Measurements from ENCODE around the gene PHACTR2.
"Not testable (repeated sequence)": the region's sequence is repeated elsewhere in the genome, so short reads cannot be mapped to it uniquely, and the experiment has no call there.

PHACTR2 gene

DNA sequence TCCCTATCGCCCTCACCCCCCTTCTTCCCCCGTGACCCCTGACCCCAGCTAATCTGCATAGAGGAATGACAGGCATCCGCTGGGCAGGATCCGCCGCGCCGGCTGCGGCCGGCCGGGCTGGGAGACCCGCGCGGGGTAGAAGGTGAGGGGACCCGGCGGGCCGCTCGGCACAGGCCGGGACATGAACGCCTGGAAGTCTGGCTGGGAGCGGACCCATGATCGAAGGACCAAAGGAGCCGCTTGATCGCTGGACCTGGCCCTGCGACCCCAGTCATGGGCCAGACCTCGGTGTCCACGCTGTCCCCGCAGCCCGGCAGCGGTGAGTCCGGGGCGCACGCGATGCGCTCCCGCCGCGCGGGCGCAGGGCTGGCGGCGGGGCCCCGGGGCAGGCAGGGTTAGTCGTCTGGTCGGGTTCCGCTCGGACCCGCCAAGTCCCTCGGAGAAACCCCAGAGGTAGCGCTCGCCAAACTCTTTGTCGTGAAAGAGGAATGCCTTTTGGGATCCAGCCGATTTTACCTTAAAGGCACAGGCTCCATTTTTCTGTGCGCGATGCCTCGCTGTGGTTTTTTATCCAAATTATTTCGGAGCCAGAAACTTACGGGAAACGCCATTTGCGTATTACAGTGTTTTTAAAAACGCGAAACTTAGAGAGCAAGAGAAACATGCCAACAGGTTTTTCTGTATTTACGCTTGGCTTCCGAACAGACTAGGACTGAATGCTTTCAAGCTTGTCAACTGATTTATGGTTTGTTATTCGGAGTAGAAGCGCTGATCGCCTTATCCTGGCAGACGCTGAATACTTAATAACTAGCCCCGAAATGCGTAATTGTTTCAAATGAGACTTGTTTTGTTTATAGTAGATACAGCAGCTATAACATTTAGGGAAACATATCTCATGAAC, at the start of gene PHACTR2:
TSS of gene PHACTR2 (plus strand) at position 75 of the 901 bp plus-strand sequence. CDS start at position 274, 199 bp downstream.
- DNase-seq (ENCODE audit: low spot score): peak; percentile 45

DNA sequence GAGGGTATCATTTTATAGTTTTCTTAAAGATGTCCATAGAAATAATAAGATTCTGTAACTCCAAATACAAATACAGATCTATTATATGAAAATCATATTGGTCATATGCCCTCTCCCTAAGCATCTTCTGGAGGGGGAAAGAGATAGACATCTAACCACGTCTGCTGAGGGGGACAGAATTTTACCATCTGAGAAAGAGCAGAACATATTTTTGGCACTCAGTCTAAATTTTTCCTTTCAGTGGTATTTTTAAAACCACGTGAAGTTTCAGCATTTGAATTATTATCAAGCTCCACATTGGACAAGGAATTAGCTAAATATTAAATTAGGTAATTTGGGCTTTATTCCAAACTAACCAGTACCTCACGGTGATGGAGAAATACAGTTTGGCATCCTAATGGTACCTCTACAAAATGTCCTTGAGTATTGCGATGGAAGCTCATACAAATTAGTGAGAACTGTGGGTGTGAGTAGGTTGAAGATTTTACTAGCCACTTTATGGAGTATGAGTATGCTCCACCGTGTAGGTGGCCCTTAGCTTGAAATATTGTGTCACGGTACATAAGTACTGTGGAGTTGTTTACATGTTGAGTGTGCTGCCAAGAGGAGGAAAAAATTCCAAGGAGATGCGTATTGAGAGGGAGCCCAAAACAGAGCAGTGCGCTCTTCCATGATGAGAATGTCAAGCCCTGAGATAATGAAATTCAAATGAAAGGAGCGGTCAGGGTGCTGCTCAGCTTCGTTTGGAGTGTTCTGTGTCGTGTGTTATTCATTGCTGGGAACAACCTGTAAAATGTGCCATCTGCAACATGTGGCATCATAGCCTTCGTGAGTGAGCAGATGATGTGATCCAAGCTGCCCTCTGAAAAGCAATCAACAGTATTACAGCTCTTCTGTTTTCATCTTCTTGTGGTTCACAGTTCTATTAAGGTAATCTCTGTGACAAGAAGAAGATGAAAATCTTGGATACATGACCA, 48.4 kb upstream of the PHACTR2 start:
- no peak for DNase-seq (ENCODE audit: low spot score)

DNA sequence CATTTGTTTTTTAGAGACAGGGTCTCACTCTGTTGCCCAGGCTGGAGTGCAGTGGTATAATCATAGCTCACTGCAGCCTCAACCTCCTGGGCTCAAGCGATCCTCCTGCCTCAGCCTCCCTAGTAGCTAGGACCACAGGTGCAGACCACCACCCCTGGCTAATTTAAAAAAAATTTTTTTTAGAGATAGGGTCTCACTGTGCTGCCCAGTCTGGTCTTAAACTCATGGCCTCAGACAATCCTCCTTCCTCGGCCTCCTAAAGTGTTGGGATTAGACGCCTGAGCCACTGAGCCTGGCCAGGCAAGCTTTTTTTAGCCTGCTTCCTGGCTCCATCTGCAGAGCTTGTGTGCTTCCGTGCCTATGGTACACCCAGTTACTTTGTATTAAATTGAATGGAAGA, 46.6 kb upstream of the PHACTR2 start:
- DNase-seq (ENCODE audit: low spot score): not testable (repeated sequence)

DNA sequence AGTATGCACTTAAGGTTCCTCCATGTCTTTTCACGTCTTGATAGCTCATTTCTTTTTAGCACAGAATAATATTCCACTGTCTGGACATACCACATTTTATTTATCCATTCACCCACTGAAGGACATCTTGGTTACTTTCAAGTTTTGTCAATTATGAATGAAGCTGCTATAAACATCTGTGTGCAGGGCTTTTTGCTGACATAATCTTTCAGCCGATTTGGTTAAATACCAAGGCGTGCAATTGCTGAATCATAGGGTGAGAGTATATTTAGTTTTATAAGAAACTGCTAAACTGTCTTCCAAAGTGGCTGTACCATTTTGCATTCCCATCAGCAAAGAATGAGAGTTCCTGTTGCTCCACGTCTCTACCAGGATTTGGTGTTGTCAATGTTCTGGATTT, 44.9 kb upstream of the PHACTR2 start:
- no peak for DNase-seq (ENCODE audit: low spot score)

DNA sequence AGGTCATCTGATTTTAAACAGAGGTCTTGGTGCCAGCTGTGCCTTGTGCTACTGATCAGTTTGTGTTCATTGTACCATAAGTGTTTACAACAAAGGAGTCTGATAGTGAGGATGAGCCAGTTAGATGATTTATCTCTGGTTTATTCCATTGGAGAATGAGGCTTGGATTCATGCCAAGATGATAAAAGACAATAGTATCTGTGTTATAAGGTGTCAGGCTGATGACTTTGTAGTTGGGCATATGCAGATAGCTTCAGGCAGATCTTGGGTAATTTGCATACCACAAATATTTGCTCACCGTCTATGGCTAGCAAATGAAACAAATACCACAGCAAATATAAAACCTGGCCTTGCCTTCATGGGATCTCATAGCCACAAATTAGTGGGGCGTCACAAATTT, 43.3 kb upstream of the PHACTR2 start:
- DNase-seq (ENCODE audit: low spot score): no peak

DNA sequence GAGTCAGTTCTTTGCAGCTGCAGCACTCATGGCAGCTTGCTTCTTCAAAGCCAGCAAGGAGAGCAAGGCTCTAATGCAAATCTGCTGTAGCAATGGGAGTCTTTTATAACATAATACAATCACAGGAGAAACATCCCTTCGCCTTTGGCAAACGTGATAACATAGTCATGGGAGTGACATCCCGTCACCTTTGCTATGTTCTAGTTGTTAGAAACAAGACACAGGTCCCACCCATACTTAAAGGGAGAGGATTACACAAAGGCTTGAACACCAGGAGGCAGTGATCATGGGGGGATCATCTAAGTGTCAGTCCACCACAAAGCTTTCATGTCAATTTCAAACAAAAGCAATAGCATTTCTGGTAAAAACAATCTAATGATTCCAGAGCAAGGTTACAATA, 40.1 kb upstream of the PHACTR2 start:
- DNase-seq (ENCODE audit: low spot score): no peak

DNA sequence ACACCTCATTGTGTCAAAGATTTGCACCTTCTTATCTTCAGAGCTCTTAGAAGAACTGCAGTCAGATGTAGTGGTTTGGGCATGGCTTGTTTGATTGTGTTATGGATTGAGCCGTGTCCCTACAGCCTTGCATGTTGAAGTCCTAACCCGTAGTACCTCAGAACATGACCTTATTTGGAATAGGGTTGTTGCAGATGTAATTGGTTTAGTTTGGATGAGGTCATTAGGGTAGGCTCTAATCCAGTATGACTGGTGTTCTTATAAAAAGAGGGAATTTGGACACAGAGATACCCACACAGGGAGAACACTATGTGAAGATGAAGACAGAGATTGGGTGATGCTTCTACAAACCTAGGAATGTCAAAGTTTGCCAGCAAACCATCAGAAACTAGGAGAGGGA, 35.4 kb upstream of the PHACTR2 start:
- no peak for DNase-seq (ENCODE audit: low spot score)

DNA sequence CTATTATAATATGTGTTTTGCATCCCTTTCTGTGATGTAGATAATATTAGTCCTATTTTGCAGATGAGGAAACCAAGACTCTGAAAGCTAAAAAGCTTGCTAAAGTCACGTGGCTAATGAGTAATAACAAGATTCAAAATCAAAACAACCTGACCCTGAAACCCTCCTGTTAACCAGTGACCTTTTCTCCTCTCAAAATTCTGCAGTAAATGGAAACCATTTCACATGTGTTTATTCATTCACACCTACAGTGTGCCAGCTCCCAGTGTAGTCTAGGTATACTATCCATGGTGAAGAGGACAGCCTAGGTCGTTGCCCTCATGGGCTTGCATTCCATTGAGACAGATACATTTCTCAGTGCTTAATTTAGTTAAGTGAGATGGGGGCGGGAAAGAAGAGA, 30.6 kb upstream of the PHACTR2 start:
- no peak for DNase-seq (ENCODE audit: low spot score)

DNA sequence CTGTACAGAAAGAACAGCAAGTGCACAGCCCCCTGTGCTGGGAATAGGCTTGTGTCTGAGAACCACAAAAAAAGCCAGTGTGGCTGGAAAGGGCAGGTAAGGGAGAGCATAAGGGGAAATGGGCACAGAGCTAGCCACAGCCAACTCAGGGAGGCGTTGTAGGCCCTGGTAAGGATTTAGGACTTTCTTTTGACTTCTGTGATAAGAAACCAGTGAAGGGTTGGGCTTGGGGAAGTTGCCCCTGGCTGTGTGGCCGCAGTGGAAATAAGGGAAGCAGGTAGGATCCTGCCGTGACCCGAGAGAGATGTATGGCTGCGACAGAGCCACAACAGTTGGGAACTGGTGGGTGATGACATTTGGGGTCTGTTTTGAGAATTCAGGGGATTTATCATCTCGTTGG, 30.0 kb upstream of the PHACTR2 start:
- DNase-seq (ENCODE audit: low spot score): no peak

DNA sequence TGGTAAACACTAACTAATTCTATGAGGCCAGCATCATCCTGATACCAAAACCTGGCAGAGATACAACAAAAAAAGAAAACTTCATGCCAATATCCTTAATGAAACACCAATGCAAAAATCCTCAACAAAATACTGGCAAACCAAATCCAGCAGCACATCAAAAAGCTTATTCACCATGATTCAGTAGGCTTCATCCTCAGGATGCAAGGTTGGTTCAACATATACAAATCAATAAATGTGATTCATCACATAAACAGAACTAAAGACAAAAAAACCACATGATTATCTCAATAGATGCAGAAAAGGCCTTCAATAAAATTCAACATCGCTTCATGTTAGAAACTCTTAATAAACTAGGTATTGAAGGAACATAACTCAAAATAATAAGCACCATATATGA, 28.4 kb upstream of the PHACTR2 start:
- DNase-seq (ENCODE audit: low spot score): not testable (repeated sequence)

DNA sequence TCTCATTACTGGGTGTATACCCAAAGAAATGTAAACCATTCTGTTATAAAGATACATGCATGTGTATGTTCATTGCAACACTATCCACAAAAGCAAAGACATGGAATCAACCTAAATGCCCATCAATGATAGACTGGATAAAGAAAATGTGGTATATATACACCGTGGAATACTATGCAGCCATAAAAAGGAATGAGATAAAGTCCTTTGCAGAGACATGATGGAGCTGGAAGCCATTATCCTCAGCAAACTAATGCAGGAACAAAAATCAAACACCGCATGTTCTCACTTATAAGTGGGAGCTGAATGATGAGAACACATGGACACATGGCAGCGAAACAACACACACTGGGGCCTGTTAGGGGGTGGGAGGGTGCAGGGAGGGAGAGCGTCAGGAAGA, 26.4 kb upstream of the PHACTR2 start:
- DNase-seq (ENCODE audit: low spot score): not testable (repeated sequence)

DNA sequence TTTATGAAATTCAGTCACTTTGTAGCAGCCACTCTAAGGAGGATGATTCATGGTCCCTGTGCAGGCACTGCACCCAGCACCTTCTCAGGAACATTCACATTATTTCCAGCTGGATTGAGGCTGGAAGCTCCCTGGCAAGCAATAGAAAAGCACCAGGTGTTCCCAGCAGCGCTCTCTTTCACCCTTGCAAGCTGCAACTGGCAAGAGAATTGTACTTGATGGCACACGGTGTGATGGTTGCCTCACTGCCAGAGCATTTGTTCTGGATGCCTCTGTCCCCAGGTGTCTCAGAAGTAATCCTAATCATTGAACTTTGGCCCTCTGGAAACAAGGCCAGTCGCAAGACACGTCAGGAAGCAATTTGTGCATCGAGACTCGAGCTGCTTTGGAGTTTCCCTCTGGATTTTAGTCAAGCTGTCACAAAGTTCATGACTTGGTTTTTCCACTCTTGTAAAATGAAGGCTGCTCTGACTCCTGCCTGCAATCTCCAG, 24.9 kb upstream of the PHACTR2 start:
- no peak for DNase-seq (ENCODE audit: low spot score)

DNA sequence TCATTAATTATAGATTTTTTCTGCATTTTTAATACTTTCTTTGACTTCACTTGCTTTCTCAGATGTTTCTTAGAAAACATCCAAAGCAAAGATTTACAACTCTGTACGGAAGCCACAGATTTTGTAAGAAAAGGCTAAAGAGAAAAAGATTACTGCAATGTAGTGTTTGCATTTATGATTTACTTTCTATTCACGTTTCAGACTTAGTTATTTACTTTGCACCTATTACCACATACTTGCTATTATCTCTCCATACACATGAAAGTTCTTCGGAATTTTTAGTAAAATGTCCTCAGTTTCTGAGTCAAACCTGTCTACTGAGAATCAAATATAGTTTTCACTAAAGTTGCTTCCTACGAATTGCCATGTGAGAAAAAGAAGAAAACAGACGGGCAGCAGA, 22.2 kb upstream of the PHACTR2 start:
- no peak for DNase-seq (ENCODE audit: low spot score)

DNA sequence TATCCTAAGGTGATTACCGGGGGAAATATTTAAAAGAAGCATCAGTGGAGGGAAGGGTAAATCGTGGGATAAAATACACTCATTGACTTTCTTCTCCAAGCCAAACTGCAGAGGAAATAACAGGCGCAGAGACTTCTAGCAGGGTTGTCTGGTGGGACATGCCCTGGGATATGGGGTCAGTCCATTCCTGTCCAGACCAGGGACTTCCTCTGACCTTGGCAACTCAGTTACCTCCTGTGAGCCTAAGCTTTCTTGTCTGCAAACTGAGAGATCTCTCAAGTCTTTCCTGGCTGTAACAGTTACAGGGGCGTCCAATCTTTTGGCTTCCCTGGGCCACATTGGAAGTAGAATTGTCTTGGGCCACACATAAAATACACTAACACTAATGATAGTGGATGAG, 21.7 kb upstream of the PHACTR2 start:
- DNase-seq (ENCODE audit: low spot score): no peak

DNA sequence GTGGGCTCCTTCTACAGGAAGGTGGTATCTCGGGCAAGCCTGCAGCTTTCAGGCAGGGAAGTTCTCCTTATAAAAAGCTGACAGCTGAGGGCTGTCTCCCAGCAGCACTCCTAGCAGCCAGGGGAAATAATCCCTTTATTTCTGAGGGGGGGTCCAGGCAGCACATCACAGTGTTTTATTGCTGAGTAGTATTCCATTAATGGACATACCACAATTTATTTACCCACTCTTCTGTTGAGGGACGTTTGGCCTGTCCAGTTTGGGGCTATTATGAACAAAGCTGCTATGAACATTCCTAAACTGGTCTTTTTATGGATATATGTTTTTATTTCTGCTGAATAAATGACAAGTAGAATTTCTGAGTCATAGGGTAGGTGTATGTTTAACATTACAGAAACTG, 20.0 kb upstream of the PHACTR2 start:
- no peak for DNase-seq (ENCODE audit: low spot score)

DNA sequence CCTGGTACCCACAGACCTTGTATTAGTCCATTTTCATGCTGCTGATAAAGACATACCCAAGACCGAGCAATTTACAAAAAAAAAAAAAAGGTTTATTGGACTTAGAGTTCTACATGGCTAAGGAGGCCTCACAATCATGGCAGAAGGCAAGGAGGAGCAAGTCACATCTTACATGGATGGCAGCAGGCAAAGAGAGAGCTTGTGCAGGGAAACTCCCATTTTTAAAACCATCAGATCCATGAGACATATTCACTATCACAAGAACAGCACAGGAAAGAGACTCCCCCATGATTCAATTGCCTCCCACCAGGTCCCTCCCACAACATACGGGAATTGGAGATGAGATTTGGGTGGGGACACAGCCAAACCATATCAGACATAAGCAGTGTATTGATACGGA, 17.6 kb upstream of the PHACTR2 start:
- not testable (repeated sequence) for DNase-seq (ENCODE audit: low spot score)

DNA sequence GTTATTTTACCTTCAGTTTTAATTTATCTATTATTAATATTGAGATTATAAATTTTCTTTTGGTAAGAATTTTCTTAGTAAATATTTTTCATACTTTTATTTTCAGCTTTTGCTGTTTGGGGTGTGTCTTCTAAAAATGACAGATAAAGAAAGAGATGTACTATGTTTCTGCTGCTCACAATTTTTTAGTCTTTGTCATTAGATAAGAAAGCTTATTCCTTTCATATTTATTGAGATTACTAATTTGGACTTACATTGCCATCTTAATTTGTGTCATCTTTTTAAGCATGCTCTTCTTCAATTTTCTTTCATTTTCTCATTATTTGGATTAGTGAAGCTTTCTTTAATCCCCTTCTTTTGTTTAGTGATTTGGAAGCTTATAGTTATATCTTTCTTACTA, 13.6 kb upstream of the PHACTR2 start:
- DNase-seq (ENCODE audit: low spot score): no peak

DNA sequence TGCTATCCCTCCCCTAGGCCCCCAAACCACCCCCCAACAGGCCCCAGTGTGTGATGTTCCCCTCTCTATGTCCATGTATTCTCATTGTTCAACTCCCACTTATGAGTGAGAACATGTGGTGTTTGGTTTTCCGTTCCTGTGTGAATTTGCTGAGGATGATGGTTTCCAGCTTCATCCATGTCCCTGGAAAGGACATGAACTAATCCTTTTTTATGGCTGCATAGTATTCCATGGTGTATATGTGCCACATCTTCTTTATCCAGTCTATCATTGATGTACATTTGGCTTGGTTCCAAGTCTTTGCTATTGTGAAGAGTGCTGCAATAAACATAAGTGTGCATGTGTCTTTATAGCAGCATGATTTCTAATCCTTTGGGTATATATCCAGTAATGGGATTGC, 11.8 kb upstream of the PHACTR2 start:
- not testable (repeated sequence) for DNase-seq (ENCODE audit: low spot score)

DNA sequence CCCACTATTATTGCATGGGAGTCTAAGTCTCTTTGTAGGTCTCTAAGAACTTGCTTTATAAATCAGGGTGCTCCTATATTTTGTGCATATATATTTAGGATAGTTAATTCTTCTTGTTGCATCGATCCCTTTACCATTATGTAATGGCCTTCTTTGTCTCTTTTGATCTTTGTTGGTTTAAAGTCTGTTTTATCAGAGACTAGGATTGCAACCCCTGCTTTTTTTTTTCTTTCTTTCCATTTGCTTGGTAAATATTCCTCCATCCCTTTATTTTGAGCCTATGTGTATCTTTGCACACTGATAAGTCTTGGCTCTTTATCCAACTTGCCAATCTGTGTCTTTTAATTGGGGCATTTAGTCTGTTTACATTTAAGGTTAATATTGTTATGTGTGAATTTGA, 8.3 kb upstream of the PHACTR2 start:
- DNase-seq (ENCODE audit: low spot score): not testable (repeated sequence)

DNA sequence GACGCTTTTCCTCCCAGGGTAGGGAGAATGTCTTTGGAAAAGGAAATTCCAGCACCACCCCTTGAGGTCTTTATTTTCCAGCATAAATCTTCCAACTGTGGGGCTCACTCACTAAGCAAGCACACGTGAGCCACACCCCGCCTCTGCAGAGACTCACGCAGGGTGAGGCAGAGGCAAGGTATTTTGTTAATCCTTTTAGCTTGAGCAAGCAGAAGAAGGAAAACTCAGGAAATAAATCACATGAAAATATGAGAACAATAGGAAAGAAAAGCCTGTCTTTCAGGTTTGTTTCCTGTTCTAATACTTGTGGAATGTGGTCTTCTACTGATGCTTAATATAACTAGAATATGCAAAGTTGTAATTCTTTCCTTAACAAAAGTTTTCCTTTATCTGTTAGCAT, 4.1 kb upstream of the PHACTR2 start:
- DNase-seq (ENCODE audit: low spot score): no peak

DNA sequence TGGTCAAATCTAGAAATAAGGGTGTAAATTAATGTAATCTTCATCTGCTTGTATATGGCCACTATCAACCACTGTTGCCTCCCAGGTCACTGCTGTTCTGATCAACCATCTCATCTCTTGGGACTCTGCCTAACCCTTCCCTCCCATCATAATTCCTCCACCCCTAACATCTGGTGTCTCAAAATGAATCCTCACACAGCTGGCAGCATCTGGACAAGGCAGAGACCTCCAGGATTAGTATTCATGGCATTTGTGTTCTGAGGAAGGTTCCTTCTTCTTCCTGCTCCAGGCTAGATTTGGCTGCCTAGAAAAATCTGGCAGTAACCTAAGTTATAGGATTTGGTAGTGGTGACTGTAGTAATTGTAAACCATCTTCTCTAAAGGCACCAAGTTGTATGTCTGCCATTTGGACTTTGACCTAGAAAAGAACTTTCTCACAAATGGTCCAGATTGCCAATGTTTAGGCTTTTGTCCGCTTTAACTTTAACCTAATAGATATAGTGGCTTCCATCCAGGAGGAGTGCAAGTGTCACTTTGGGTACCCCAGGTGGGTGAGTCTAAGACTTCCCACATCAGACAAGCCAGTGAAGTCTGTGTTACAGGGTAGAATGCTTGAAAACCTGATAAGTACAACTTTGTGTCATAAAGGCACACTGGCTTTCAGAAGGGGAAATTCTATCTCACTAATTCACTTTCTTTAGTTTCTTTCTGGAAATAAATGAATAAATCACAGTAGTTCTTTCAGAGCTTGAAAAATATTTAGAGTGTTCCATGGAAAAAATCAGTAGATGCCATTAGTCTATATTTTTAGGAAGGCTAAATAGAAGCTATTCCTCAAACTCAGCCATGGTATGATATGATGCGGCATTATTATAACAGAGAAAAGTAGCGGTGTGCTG, 3.0 kb upstream of the PHACTR2 start:
- no peak for DNase-seq (ENCODE audit: low spot score)

All from putamen (tissue), 1 donor.